Testis (tissue), 3 donors: Measurements from ENCODE around the gene CAPN3. TPM values are rescaled to one million over a fixed set of nuclear protein-coding genes. Genes with fewer than 3 reads are reported as not detected.

Experiments used
- DNase-seq: peaks from one replicate; pipeline ENCODE4 v3.0.0-alpha.2; 2019
- H3K27ac ChIP-seq, 2 donors: fragments of 200-600 bp; sonication (generic); one replicate each; pipeline ENCODE4 v1.5.1; 2019
- H3K27me3 ChIP-seq: fragments of 200-600 bp; sonication (generic); one replicate; pipeline ENCODE4 v1.5.1; 2019
- H3K36me3 ChIP-seq: fragments of 200-600 bp; sonication (generic); one replicate; pipeline ENCODE4 v1.5.1; 2017; ENCODE audit warnings: low read depth; ENCODE audit errors: missing control alignments
- H3K4me1 ChIP-seq: fragments of 200-600 bp; sonication (generic); one replicate; pipeline ENCODE4 v1.5.1; 2019
- H3K4me3 ChIP-seq, 2 donors: fragments of 200-600 bp; sonication (generic); one replicate each; pipeline ENCODE4 v1.5.1; 2017 to 2019
- H3K9me3 ChIP-seq: fragments of 200-600 bp; sonication (generic); one replicate; pipeline ENCODE4 v1.5.1; 2017
- POLR2A ChIP-seq: fragments of 450-650 bp; IDR thresholded peaks from one replicate; pipeline ENCODE4 v1.6.1; 2017; ENCODE audit warnings: antibody characterized with exemption, mild to moderate bottlenecking, moderate library complexity
- WGBS, 2 donors: methylation state at CpG; one replicate each; pipeline ENCODE4 v1.1.5; 2018; 5-methylcytosine and 5-hydroxymethylcytosine counted together
- intact Hi-C: fragments of 100-400 bp; cut with DNase I; formaldehyde crosslinking; loops from one replicate; pipeline ENCODE4 v1.15.1; 2023; ENCODE audit warnings: low total_unique reads
- polyA plus RNA-seq: library from polyadenylated mRNA; stranded (reverse); fragments of 350-450 nt; fragmentation: Illumina TruSeq; extraction: RNeasy Lipid Tissue Mini Kit (QIAGEN cat#74804); gene quantifications from one replicate; pipeline ENCODE4 v1.2.3, GENCODE V29; 2014; ENCODE audit warnings: low read depth, low replicate concordance; ENCODE audit not compliant: insufficient read depth
- total RNA-seq, 2 donors: library from RNA; depleted of rRNA; stranded (reverse); fragments of >200 nt; gene quantifications; one replicate each; pipeline ENCODE4 v1.2.3, GENCODE V29; 2016
- TF ChIP-seq, protein P1 (sequence below), 3 experiments: fragments of 450-650 bp in 2 of 3; fragments of 200-600 bp in 1 of 3; sonication (generic) in 1 of 3; IDR thresholded peaks; one replicate each; pipeline ENCODE4 v1.5.1; 2016 to 2019; ENCODE audit warnings: antibody characterized with exemption in 3 of 3, mild to moderate bottlenecking in 2 of 3, moderate library complexity in 1 of 3

CAPN3 gene
- total and polyA plus RNA-seq, 3 donors from 2014 or later: 33.6 to 60.4 (median 53.0) TPM

DNA sequence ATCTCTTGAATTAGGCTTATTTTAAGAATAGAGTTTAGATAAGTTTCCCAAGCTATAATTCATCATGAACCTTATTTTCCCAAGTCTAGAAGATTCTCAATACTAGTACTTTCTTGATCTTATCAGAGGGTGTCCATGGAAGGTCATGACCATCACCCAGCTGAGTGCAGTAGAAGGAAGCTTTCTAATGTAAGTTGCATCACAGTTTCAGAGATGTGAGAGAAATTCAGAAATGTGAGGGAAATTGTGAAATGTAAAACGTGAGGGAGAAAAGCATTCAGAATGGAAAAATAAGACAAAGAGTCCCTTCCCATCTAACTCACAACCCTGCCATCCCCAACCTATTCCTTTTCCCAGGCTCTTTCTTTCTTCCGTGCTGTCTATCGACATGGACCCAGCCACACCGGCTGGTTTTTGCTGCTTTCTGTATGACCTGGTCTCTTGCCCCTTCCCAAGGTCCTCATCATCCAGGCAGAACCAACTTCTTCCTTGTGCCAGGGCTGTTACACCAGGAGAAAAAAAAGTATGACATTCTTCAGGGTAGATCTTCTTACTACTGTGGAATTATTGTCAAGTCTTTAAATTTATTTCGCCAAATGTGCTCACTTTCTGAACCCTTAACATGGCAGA is 6.7 kb downstream of the CAPN3 start:
- no peak for DNase-seq
- Histone ChIP-seq H3K27ac (no peak overlapping the region), H3K9me3 (no peaks in the 10 kb centered on the region), H3K27me3 (no peaks in the 10 kb centered on the region), H3K36me3 (no peaks in the 10 kb centered on the region), H3K4me3 (no peak overlapping the region), H3K4me1 (no peaks in the 10 kb centered on the region)
- WGBS, 2 donors: 89 to 90% methylated on average over 5 of the region's 5 CpGs
- TF ChIP-seq POLR2A: no peak
- TF ChIP-seq, protein P1, sequence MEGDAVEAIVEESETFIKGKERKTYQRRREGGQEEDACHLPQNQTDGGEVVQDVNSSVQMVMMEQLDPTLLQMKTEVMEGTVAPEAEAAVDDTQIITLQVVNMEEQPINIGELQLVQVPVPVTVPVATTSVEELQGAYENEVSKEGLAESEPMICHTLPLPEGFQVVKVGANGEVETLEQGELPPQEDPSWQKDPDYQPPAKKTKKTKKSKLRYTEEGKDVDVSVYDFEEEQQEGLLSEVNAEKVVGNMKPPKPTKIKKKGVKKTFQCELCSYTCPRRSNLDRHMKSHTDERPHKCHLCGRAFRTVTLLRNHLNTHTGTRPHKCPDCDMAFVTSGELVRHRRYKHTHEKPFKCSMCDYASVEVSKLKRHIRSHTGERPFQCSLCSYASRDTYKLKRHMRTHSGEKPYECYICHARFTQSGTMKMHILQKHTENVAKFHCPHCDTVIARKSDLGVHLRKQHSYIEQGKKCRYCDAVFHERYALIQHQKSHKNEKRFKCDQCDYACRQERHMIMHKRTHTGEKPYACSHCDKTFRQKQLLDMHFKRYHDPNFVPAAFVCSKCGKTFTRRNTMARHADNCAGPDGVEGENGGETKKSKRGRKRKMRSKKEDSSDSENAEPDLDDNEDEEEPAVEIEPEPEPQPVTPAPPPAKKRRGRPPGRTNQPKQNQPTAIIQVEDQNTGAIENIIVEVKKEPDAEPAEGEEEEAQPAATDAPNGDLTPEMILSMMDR (IDR thresholded peaks at IDR 0.05): no peak
- intact Hi-C loops: no loop called here

DNA sequence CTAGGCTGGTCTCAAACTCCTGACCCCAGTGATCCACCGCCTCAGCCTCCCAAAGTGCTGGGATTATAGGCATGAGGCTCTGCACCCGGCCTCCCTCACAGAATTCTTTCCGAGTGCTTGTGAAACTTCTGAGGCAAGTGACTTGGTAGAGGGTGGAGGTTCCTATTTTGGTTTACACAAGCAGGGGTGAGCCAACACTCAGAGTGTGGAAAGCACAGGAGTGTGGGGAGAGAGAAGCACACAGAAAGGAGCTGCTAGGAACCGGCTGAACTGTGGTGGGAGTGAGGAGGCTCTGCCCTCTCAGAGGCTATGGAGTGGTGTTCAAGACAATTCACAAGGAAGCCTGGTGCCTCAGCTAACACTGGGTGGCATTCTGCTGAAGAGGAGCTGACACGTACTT is 7.7 kb downstream of the CAPN3 start:
- Histone ChIP-seq H3K36me3 (no peaks in the 10 kb centered on the region), H3K27me3 (no peaks in the 10 kb centered on the region), H3K9me3 (no peaks in the 10 kb centered on the region), H3K4me3 (no peak overlapping the region), H3K27ac (no peak overlapping the region), H3K4me1 (no peaks in the 10 kb centered on the region)
- 82 to 91% methylated on average over 4 to 5 of the region's 5 CpGs for WGBS, 2 donors
- TF ChIP-seq, protein P1 (IDR thresholded peaks at IDR 0.05): no peak
- TF ChIP-seq POLR2A: no peak
- DNase-seq: no peak
- intact Hi-C loops: no loop called here

DNA sequence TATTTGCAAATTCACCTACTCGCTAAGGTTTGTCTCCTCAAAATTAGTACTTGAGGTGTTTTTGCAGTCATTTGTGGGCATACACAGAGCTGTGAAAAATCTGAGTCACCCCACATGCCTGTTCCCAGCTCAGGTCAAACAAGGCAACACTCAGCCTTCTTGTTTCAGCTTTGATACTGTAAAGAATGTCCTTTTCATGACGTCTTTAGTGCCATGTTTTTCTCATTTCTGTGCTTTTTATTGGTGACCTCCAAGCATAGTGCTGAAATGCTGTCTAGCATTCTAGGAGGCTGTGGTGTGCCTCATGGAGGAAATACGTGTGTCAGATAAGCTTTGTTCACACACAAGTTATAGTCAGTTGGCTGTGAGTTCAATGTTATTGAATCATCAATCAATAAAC is 8.8 kb downstream of the CAPN3 start:
- H3K36me3 ChIP-seq: no peaks in the 10 kb centered on the region
- no peak for DNase-seq
- no peak for TF ChIP-seq POLR2A
- TF ChIP-seq, protein P1 (IDR thresholded peaks at IDR 0.05): no peak
- H3K4me3 ChIP-seq: no peak overlapping the region
- WGBS, 2 donors: 78 to 94% methylated on average over 3 of the region's 3 CpGs
- intact Hi-C loops: no loop called here
- H3K4me1 ChIP-seq: no peaks in the 10 kb centered on the region
- H3K27me3 ChIP-seq: no peaks in the 10 kb centered on the region
- no peaks in the 10 kb centered on the region for H3K9me3 ChIP-seq
- H3K27ac ChIP-seq: no peak overlapping the region

DNA sequence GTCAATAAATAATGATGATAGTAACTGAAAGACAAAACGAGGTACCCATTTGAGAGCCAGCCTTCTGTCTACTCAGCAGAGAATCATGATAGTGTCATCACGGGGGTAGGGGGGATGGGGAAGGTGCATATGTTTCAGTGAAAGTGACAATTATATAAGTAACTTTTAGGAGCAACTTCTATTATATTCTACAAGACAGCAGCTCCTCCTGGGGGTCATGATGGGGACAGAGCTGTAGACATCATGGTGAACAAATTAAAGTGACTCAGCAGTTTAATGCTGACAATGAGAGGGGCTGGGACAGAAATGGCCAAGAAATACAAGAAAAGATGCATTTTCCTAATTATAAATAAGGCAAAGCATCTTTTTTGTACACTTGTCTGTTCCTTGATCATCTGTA is 11.8 kb downstream of the CAPN3 start:
- H3K36me3 ChIP-seq: no peaks in the 10 kb centered on the region
- 83 to 84% methylated on average over 2 of the region's 2 CpGs for WGBS, 2 donors
- no peaks in the 10 kb centered on the region for H3K4me1 ChIP-seq
- H3K27ac ChIP-seq: no peak overlapping the region
- no peaks in the 10 kb centered on the region for H3K27me3 ChIP-seq
- DNase-seq: no peak
- intact Hi-C loops: no loop called here
- H3K9me3 ChIP-seq: no peaks in the 10 kb centered on the region
- no peak overlapping the region for H3K4me3 ChIP-seq
- no peak for TF ChIP-seq POLR2A
- TF ChIP-seq, protein P1 (IDR thresholded peaks at IDR 0.05): no peak

DNA sequence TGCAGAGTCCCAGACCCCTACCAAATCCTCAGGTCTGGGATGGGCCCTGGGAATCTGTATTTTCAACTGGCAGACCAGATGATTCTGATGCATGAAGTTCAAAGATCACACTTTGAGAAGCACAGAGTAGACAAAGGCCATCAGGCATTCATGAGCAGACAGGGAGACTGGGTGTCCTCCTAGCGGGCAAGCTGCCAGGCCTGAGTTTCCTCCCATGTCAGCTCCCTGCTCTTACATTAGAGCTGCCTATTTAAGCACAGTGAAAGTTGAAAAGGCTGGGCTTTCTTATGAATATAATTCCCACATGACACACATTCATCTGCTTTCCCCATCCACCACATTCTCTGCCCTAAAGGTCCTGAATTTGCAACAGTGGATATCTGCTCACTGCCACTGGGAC is 14.0 kb downstream of the CAPN3 start:
- intact Hi-C loops: no loop called here
- Histone ChIP-seq H3K36me3 (no peaks in the 10 kb centered on the region), H3K4me3 (no peak overlapping the region), H3K27ac (no peak overlapping the region), H3K4me1 (no peaks in the 10 kb centered on the region), H3K27me3 (no peaks in the 10 kb centered on the region), H3K9me3 (no peaks in the 10 kb centered on the region)
- peak; percentile 74 for DNase-seq
- TF ChIP-seq, protein P1 (IDR thresholded peaks at IDR 0.05): no peak
- 69 to 78% methylated on average over 1 of the region's 1 CpG for WGBS, 2 donors
